ENCODE data around the gene MGAT5B.
"Not testable (repeated sequence)": the region's sequence is repeated elsewhere in the genome, so short reads cannot be mapped to it uniquely, and the experiment has no call there.

MGAT5B gene, protein sequence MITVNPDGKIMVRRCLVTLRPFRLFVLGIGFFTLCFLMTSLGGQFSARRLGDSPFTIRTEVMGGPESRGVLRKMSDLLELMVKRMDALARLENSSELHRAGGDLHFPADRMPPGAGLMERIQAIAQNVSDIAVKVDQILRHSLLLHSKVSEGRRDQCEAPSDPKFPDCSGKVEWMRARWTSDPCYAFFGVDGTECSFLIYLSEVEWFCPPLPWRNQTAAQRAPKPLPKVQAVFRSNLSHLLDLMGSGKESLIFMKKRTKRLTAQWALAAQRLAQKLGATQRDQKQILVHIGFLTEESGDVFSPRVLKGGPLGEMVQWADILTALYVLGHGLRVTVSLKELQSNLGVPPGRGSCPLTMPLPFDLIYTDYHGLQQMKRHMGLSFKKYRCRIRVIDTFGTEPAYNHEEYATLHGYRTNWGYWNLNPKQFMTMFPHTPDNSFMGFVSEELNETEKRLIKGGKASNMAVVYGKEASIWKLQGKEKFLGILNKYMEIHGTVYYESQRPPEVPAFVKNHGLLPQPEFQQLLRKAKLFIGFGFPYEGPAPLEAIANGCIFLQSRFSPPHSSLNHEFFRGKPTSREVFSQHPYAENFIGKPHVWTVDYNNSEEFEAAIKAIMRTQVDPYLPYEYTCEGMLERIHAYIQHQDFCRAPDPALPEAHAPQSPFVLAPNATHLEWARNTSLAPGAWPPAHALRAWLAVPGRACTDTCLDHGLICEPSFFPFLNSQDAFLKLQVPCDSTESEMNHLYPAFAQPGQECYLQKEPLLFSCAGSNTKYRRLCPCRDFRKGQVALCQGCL

DNA sequence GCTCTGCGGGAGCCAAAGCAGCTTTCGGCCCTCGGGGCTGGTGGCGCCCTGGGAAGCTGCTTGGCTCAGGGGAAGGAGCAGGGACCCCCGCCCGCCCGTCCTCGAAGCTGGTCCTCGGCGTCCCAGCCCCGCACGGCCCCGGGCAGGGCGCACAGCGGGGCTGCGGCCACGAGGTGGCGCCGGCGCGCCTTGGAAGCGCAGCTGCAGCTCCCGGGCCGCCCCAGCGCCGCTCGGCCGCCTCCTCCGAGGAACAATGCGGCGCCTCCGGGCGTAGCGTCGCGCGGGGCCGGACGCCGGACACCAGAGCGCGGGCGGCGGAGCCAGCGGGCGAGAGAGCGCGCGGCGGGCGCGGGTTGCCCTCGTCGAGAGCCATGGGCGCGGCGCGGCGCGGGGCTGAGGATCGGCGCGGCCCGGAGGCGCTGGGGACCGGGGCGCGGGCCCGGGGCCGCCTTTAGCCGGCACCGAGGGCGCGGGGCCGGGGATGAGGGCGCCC lies at the start of gene MGAT5B:
Gene MGAT5B (plus strand): TSS at position 229 of the 493 bp plus-strand sequence. CDS start 626 bp downstream, outside the sequence.
- DNase-seq (ENCODE audit: low spot score) = peak; percentile 75

DNA sequence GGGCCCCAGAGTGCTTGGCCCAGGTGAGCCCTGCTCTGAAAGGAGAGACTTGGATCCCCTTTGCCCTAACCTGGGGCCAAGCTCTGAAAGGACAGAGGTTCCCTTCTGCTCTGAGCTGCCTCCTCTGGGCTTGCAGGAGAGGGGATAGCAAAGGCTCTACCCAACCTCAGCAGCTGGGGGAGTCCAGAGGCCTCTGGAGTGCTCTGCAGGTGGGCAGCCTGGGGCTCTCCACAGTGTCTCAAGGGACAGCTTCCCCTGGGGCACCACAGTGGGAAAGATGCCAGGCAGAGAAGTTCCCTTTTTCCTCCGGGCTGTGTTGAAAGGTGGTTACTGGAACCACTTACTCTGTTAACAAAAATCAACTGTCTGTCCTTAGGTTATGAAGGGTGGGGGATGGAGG lies 48.2 kb upstream of the MGAT5B start:
- DNase-seq (ENCODE audit: low spot score) = no peak

DNA sequence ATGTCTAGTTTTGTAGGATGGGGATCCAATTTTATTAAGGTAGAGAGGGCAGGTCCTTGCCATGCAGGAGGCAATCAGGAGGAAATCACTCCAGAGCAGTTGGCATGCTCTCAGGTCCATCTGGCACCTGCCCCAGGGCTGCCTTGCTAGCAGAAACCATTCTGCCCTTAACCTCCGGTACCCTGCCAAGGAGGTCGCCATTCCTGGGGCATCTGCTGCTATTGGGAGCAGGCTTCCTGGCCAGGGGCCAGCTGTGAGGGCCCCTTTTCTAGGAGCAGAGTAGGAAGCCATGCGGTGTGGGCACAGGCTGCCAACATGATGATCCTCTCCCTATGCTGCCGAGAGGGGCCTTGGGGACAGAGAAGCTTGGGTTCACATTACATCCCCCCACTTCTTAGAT lies 47.6 kb upstream of the MGAT5B start:
- no peak for DNase-seq (ENCODE audit: low spot score)

DNA sequence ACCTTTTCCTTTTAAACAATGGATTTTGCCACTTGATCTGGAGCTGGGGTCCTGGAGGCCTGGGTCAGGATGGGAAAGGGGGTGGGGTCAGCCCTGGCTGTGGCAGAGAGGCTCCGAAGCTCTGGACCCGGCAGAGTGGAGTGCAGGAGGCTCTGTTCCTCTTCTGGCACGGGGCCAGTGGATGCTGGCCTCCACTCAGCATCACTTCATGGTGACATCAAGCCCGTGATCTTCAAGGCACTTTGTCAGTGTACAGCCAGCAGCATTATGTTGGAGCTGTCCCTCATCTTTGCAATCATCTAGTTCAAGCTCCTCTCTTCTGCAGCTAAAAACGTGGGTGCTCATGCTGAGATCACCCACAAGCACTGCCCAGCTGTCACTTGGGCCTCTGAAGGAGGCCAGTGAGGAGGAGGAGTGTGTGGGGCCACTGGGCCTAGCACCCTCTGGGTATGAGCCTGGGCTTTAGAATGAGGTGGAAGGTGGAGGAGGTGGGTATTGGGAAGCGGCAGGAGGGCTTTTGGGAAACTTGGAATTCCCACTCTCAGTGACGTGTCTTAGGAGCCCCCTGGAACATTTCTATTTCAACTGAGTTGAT lies 45.9 kb upstream of the MGAT5B start:
- no peak for DNase-seq (ENCODE audit: low spot score)

DNA sequence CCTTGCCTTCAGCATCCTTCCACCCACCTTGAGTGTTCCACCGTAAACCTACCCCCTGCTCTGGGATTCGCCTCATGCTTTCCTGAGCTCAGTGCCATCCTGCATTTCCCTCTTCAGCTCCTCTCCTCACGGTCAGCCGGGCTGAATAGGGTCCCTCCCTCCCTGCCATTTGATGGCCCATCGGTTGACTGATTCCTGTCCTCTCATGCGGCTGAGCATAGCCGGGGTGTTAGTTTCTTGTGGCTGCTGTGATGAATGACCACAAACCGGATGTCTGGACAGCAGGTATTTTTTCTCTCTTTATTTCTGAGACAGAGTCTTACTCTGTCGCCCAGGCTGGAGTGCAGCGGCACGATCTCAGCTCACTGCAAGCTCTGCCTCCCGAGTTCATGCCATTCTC lies 44.1 kb upstream of the MGAT5B start:
- no peak for DNase-seq (ENCODE audit: low spot score)

DNA sequence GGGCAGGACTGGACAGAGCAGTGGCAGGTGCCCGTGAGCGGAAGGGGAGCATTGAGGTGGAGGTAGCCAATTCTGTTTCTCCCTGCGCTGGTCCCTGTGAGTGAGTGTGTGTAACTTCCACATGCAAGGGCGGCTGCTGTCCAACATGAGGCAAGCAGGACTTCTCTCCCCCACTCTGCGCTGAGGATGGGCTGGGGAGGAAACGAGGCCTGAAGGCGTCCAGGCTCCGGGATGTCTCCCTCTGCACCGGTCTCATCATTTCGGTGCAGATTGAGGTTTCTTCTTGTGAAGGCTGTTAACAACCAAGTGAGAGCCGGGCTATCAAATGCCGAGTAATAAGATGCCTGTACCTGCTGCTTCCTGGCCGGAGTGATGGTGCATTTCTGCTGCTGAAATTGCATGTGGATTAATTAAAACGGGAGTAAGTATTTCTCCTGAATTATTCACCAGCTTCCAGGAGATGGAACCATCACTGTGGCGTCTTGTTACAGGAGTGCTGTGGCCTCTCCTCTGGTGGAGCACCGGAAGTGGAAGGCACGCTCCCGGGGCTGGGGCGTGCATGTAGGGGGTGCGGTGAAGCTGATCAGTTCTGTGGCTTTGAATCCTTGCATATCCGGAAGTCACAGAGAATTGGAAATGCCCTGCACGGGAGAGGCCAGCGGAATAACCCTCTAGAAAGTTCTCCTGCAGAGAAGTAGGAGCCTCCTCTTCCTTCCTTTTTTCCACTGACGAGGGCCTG lies 41.7 kb upstream of the MGAT5B start:
- no peak for DNase-seq (ENCODE audit: low spot score)

DNA sequence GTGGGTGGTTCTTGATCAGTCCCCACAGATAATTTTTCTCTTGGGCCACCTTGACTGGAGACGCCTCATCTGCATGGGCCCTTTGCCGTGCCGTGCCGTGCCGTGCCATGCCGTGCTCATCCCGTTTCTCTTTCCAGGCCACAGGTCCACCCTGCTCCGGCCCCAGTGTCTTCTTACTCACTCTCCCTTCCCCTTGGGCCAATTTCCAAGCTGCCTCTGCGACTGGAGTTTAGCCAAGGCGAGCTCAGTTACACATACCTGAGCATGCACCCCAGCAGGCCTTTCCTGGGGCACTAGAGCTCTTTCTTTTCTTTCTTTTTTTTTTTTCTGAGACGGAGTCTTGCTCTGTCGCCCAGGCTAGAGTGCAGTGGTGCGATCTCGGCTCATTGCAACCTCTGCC lies 40.5 kb upstream of the MGAT5B start:
- DNase-seq (ENCODE audit: low spot score) = no peak

DNA sequence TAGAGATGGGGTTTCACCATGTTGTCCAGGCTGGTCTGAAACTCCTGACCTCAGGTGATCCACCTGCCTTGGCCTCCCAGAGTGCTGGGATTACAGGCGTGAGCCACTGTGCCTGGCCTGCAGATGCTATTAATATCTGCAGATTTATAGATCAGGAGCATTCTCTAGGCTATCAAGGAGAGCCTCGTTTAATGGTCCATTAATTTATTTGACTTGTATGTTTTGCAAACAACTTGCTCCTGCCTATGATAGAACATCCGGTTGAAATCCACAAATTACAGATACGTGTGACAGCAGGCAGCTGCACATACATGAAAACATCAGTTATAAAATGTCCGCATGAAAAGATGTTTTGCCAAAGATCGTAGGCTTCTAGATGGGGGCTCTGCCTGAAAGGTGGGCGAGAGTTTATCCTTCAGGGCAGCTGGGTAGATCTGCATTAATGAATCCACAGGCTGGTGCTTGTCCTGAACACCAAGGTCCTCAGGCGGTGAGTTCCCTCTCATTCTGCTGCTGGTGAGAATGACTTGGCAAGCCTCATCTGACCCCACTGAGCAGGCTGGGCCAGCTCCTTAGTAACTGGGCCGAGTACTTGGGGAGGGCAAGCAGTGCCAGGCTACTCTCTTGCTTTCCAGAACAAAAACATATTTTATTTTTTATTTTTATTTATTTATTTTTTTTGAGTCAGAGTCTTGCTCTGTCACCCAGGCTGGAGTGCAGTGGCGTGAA lies 37.1 kb upstream of the MGAT5B start:
- no peak for DNase-seq (ENCODE audit: low spot score)

DNA sequence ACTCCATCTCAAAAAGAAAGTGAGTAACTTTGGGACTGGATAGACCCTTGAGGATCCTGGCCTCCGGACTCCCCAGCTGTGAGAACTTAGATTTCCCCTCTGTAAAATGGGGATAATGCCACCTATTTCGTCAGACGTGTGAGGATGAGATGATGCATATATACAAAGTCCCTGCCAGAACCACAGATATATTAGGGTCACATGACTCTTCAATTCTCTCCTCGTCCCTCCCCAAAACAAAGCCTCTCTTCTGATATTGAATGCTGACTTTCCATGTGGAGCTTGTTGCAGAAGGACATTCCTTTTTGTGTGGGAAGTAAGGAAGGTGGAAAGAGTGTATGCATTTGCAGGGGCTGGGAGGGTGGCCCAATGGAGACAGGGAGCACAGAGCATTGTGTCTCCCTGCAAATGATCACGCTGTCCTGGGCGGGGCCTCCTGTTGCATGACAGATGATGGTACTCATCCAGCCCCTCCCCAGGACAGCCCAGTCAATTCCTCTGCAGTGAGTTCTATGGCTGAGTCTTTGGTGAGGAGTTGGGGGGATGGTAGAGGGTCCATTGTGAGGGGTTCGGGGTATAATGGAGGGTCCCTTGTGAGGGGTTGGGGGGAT lies 35.1 kb upstream of the MGAT5B start:
- DNase-seq (ENCODE audit: low spot score) = no peak

DNA sequence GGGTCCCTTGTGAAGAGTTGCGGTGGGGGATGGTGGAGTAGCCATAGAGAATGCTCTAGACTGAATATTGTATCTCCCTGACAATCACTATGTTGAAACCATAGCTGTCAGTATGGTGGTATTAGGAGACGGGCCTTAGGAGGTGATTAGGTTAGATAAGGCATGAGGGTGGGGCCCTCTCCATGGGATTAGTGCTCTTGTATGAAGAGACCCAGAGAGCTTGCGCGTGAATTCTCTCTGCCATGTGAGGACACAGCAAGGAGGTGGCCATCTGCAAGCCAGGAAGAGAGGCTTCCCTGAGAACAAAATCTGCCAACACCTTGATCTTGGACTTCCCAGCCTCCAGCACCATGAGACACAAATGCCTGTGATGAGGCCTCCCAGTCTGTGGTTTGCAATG lies 34.5 kb upstream of the MGAT5B start:
- no peak for DNase-seq (ENCODE audit: low spot score)

DNA sequence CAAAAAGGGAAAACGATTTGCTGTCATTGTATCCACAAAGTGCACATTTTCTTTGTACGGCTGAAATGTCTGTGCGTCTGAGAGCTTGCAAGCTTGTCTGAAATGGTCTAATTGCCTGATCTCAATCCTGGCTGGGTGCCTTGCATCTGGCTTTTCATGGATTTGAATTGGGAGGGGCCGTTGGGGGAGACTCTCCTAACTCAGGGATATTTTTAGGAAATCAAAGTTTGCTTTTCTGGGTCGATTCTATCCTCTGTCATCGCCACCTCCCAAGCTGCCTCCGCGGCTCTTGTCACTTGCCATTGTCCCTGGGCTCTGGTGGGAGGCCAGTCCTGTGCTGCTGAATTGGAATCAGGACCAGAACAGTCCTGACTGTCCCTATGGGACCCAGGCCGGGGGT lies 33.3 kb upstream of the MGAT5B start:
- no peak for DNase-seq (ENCODE audit: low spot score)

DNA sequence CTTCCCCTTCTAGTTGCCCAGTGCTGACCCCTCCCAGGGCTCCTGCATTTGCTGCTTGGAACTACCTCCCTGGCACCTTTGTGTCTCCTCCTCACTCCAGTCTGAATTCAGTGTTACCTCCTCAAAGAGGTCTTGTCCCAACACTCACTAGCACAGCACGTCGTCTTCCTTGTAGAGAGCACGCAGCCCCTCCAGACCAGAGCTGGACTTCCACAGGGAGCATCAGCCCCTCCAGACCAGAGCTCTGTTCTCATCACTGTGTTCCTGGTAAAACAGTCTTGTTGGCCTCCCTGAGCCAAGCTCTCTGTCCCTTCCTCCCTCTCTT lies 27.8 kb upstream of the MGAT5B start:
- no peak for DNase-seq (ENCODE audit: low spot score)

DNA sequence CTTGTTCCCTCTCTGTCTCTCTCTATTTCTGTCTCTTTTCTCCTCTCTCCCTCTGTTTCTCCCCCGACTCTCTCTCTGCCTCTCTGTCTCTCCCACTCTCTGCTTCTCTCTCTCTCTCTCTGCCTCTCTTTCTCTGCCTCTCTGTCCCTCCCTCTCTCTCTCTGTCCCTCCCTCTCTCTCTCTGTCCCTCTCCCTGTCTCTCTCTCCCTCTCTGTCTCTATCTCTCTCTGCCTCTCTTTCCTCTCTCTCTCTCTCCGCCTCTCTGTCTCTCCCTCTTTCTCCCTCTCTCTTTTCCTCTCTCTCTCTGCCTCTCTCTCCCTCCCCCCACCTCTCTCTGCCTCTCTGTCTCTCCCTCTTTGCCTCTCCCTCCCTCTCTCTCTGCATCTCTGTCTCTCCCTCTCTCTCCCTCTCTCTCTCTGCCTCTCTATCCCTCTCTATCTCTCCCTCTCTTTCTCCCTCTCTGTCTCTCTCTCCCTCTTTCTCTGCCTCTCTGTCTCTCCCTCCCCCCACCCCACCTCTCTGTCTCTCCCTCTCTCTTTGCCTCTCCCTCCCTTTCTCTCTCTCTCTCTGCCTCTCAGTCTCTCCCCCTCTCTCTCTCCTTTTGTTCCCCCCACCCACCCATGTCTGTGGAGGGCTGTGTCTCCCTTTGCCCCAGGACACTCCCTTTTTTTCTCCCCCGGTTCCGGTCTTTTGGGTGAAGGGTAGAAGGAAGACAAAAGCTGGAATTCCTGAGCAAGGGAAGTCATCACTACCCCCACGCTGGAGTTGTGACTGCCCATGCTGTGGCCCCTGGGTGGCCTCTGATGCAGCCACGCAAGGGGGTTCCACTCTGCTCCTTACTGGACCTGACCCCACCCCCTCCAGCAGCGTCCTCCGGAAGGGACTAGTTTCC lies 27.1 kb upstream of the MGAT5B start:
- no peak for DNase-seq (ENCODE audit: low spot score)

DNA sequence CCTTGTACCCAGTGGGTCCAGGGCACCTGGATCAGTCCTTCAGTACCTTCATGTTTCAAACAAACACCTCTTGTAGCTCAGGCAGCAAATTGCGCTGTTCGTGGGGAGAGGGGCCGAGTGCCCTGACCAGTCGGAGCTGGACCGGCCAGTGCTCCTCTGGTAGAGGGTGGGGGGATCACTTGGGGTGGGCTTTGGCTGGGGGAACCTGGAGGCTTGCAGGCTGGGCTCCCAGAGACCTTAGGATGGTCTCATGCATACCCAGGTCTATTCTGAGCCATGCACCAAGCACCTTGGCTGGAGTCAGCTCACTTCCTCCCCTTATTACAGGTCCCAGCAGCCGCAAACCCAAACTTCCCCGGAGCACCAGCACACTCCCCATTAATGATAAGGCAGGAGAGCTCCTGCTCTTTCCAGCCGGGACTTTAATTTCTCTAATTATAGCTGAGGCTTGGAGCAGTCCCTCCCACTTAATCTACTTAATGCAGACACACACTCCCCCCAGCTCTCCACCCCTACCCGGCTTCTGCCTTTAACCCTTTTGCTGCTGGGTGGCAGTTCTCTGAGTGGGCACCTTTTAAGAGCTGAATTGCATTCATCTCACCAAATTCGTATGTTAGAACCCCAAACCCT lies 26.3 kb upstream of the MGAT5B start:
- no peak for DNase-seq (ENCODE audit: low spot score)

DNA sequence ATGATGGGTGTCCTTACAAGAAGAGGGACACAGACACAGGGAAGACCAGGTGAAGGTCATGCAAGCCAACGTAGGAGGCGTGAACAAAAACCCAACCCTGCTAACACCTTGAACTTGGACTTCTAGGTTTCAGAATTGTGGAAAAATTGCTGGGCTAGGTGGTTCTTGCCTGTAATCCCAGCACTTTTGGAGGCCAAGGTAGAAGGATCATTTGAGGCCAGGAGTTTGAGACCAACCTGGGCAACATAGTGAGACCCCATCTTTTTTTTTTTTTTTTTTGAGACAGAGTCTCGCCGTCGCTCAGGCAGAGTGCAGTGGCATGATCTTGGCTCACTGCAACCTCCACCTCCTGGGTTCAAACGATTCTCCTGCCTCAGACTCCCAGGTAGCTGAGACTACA lies 25.1 kb upstream of the MGAT5B start:
- not testable (repeated sequence) for DNase-seq (ENCODE audit: low spot score)

DNA sequence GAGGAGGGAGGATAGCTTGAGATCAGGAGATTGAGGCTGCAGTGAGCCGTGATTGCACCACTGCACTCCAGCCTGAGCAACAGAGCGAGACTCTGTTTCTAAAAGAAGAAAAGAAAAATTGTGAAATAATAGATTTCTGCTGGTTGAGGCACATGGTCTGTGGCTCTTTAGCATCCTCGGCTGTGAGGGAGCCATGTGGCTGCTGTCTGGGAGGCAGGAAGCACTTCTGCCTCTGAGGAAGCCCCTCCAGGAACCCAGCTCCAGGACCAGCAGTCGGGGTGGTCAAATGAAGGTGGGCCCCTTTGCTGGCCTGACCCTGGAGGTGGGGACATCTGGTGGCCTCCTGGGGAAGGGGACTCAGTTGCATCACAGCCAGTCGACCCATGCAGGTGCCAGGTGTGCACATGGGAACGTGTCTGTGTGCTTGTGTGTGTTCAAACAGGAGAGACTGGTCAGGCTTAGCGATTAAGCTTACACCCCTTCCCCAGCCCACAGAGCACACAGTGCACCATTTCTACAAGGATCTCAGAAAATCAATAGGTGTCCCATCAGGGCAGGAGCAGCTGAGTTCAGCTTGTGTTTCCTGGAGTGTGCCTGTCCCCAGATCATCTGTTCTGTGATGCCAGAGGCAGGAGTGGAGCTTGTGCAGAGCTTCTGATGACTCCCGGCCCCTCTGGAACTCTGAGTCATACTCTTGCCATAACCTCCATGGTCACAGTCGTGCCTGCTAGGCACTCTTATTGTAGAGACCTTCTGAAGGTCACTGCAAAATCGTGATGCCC lies 24.3 kb upstream of the MGAT5B start:
- no peak for DNase-seq (ENCODE audit: low spot score)

DNA sequence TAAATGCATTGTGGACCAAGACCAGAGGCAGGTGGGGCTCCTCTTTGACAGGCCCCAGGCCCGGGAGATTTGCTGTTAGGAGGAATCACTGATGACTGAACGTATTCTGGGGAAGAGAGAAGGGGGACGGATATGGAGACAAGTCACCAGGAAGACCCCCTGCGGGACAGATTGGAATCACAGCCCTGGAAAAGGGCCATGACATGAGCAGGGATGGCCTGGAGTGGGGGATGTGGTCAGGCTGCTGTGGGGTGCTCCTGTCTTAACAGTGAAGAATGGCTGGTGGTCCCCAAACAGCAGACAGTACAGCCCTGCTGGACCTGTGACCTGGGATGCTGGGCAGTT lies 23.7 kb upstream of the MGAT5B start:
- DNase-seq (ENCODE audit: low spot score) = no peak

DNA sequence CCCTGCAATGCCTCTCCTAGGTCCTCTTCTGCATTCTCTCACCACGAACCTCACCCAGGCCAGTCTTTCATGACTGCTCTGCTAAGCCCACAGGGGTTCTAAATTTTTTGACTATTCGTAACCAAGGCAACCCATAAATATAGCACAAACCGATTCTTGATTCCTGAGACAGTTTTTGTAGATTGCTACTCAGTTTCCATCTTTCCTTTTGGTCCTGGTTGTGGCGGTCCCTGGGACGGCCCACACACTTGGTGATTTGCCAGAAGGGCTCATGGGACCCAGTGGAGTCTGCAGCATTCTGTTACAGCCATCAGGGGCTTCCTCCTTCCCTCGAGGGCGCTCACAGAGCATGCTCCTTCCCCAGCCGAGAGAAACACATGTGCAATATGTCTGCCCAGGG lies 23.4 kb upstream of the MGAT5B start:
- DNase-seq (ENCODE audit: low spot score) = no peak

DNA sequence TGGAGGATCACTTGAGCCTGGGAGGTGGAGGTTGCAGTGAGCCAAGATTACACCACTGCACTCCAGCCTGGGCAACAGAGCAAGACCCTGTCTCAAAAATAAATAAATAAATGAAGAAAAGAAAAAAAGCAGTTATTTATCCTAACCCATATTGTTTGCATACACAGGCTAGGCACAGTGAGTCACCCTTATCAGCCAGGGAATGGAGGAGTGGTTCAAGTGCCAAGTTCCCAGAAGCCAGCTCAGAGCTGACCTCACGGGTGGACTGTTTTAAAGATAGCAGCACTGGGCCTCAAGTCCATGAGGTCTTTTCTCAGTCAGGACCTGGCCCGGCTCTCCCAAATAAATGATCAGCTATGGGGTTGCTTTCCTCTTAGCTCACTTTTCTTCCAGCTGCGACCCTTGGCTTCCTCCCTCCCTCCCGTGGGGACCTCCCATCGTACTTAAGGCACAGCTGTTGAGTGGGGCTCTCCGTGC lies 22.6 kb upstream of the MGAT5B start:
- no peak for DNase-seq (ENCODE audit: low spot score)
